Measurements from ENCODE around the gene BSN. TPM values are rescaled to one million over a fixed set of nuclear protein-coding genes. Genes with fewer than 3 reads are reported as not detected.

BSN gene
- total RNA-seq, 1 donor = 0.27 TPM

DNA sequence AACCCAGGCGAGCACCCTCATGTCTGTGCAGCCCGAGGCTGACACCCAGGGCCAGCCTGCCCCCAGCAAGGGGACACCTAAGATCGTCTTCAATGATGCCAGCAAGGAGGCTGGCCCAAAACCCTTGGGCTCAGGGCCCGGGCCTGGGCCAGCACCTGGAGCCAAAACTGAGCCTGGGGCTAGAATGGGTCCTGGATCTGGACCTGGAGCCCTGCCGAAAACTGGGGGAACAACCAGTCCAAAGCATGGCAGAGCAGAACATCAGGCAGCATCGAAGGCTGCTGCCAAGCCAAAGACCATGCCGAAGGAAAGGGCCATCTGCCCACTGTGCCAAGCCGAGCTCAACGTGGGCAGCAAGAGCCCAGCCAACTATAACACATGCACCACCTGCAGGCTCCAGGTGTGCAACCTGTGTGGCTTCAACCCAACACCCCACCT lies 88.5 kb downstream of the BSN start:
- DNase-seq (ENCODE audit: low read depth) = no peak
- H3K4me3 ChIP-seq (ENCODE audit: low read depth, low read length) = no peak overlapping the region
- TF ChIP-seq, protein P1, sequence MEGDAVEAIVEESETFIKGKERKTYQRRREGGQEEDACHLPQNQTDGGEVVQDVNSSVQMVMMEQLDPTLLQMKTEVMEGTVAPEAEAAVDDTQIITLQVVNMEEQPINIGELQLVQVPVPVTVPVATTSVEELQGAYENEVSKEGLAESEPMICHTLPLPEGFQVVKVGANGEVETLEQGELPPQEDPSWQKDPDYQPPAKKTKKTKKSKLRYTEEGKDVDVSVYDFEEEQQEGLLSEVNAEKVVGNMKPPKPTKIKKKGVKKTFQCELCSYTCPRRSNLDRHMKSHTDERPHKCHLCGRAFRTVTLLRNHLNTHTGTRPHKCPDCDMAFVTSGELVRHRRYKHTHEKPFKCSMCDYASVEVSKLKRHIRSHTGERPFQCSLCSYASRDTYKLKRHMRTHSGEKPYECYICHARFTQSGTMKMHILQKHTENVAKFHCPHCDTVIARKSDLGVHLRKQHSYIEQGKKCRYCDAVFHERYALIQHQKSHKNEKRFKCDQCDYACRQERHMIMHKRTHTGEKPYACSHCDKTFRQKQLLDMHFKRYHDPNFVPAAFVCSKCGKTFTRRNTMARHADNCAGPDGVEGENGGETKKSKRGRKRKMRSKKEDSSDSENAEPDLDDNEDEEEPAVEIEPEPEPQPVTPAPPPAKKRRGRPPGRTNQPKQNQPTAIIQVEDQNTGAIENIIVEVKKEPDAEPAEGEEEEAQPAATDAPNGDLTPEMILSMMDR (IDR thresholded peaks at IDR 0.05; ENCODE audit: insufficient read depth, low read length) = no peak

DNA sequence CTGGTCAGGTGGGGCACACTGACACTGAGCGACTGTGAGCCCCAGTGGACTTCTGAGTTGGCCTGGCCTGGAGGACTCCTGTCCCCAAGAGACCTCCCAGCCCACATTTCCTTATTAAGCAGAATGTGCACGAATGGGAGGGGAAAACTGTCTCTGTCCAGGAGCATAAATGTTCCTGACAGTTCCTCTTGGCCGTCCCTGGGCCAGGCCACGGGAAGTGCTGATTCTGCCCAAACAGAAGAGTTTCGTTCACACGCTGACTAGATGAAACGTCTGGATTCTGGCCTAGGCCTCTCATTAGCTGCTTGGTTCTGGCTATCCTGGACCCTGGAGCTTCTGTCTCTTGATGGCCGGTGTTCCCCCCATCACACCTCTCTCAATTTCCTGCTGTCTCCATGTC lies 90.4 kb downstream of the BSN start:
- H3K4me3 ChIP-seq (ENCODE audit: low read depth, low read length) = no peak overlapping the region
- TF ChIP-seq, protein P1 (IDR thresholded peaks at IDR 0.05; ENCODE audit: insufficient read depth, low read length) = no peak
- DNase-seq (ENCODE audit: low read depth) = no peak

DNA sequence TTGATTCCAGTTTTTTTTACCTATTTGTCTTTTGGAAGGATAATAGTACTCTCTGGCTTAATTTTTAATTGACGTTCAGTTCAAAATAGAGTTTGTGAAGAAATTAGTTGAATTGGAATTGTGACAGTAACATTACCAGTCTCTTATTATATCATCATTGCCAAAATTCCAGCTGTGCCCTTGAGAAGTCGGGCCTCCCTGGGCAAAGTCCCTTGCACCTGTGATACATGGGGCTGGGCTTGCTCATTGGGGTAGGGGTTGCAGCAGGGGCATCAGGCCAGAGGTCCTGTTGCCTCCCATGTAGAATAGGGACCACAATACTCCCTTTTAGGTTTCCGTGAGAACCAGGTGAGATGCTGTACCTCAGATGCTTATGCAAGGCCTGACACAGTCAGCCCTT lies 92.0 kb downstream of the BSN start:
- no peak for DNase-seq (ENCODE audit: low read depth)
- H3K4me3 ChIP-seq (ENCODE audit: low read depth, low read length) = no peak overlapping the region
- TF ChIP-seq, protein P1 (IDR thresholded peaks at IDR 0.05; ENCODE audit: insufficient read depth, low read length) = no peak

DNA sequence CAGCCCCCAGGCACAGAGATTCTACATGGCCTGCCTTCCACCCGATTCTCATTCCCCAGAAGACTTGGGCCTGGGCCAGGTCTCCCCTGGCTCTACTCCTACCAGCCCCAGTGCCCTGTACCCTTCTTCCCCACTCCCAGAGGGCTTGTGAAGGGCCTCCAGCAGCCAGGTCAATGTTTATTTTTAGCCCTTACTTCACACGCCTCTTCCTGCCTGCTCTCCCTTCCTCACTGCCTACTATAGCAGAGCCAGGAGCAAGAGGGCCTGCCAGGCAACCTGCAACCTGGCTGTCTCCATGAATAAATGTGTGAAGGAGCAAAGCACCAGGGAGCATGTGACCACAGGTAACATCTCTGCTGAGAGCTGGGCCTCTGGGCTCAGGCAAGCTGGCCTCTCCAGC lies 93.5 kb downstream of the BSN start:
- no peak overlapping the region for H3K4me3 ChIP-seq (ENCODE audit: low read depth, low read length)
- TF ChIP-seq, protein P1 (IDR thresholded peaks at IDR 0.05; ENCODE audit: insufficient read depth, low read length) = no peak
- no peak for DNase-seq (ENCODE audit: low read depth)

DNA sequence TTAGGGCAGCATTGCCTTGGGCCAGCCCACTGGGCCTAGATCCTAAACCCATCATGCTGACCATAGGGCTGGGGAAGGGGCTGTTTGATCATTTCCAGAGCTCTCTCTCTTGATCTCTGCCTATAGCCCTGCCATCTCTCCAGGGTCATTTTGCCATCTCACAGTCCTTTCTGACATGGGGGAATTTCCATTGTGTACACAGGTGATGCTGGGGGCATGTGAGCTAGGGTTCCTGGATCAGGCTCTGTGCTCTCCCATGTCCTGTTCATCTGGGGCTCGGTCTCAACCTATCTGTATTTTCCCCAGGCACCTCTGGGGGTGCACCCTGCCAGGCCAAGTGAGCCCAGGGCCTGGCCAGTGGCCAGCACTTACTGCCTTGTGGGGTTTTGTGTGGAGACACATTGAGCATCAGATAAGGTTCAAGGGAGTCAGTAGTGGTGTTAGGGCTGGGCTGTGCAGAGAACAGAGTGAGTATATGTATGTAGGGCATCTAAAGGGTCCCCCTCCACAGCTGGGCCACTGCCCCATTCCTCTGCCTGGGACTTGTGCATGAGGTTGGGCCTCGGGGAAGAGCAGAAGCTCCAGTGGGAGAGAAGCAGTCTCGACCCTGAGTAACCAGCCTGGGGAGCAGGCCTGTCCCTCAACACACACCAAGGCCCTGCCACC lies 94.2 kb downstream of the BSN start:
- no peak for DNase-seq (ENCODE audit: low read depth)
- TF ChIP-seq, protein P1 (IDR thresholded peaks at IDR 0.05; ENCODE audit: insufficient read depth, low read length) = no peak
- no peak overlapping the region for H3K4me3 ChIP-seq (ENCODE audit: low read depth, low read length)

DNA sequence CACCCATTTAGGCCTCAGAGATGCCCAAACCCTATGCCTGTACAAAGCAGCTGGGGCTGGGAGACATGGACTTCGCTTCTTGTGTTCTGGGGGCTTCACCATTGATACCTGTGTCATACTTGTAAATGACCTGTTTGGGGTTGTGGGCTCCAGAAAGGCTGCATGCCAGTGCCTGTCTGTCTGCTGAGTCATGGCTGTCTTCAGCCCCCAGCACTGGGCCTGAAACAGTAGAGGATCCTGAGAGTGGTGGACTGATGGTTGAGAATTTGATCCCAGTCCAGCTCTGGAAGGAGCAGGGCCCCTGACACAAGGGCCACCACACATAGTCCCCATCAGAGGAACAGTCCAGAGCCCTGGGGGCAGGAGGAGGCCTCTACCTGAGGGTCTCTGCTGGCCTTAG lies 95.3 kb downstream of the BSN start:
- no peak overlapping the region for H3K4me3 ChIP-seq (ENCODE audit: low read depth, low read length)
- TF ChIP-seq, protein P1 (IDR thresholded peaks at IDR 0.05; ENCODE audit: insufficient read depth, low read length) = no peak
- no peak for DNase-seq (ENCODE audit: low read depth)

DNA sequence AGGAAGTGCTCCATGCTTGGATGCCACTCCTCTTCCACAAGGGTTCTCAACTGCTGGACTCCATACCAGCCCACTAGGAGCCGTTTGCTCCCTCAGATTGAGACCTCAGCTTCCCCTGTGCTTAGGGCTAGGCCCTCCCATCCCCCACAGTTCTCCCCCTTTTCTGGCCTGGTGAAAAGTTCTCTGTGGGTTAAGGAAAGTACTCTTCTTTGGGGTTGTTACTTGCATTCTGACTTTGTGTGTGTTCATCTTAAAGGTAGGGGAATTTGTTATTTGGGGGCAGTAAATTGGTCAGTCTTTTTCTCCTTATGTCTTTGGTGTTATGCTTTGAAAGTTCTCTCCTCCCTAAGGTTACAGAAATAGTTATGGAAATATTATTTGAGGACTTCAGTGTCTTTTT lies 95.9 kb downstream of the BSN start:
- H3K4me3 ChIP-seq (ENCODE audit: low read depth, low read length) = no peak overlapping the region
- no peak for DNase-seq (ENCODE audit: low read depth)
- TF ChIP-seq, protein P1 (IDR thresholded peaks at IDR 0.05; ENCODE audit: insufficient read depth, low read length) = no peak
